ENCODE results near the gene SPAG16. TPM values are rescaled to one million over a fixed set of nuclear protein-coding genes. Genes with fewer than 3 reads are reported as not detected.

SPAG16 gene
- total and polyA plus RNA-seq, 2 donors from 2014 or later: 35.9 to 38.5 TPM

DNA sequence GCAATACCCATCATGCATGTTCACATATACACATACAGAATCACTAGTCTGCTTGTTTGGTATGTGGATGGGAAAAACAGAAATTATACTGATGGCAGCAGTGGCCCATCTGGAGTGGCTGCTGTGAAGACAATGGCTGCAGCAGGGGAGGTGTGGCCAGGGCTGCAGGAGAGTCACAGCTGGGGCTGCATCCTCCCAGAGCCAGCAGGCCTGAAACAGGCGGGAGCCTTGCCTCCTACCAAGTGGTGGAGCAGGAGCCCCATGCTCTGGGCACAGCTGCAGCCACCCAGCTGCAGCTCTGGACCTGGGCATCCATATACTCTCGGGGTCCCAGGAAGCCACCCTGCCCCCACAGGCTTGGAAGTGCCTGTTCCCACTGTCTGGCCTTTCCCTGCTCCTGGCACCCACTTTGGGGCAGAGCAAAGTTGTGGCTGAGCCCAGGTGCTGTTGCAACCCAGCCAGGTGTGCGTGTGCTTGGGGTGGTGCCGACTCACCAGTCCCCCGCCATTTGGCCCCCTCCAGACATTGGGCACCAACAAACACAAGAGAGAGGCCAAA is 136.6 kb downstream of the SPAG16 start:
- no peaks in the 10 kb centered on the region for H3K27me3 ChIP-seq (ENCODE audit: control insufficient read depth, insufficient read depth, low read length)
- H3K4me1 ChIP-seq (ENCODE audit: control insufficient read depth in 2 of 3, insufficient read depth in 2 of 3, low read depth in 1 of 3, low read length in 3 of 3): no peaks in the 10 kb centered on the region
- H3K9me3 ChIP-seq (ENCODE audit: control insufficient read depth in 2 of 3, insufficient read depth in 1 of 3, low read length in 3 of 3): no peaks in the 10 kb centered on the region
- TF ChIP-seq, protein P1, sequence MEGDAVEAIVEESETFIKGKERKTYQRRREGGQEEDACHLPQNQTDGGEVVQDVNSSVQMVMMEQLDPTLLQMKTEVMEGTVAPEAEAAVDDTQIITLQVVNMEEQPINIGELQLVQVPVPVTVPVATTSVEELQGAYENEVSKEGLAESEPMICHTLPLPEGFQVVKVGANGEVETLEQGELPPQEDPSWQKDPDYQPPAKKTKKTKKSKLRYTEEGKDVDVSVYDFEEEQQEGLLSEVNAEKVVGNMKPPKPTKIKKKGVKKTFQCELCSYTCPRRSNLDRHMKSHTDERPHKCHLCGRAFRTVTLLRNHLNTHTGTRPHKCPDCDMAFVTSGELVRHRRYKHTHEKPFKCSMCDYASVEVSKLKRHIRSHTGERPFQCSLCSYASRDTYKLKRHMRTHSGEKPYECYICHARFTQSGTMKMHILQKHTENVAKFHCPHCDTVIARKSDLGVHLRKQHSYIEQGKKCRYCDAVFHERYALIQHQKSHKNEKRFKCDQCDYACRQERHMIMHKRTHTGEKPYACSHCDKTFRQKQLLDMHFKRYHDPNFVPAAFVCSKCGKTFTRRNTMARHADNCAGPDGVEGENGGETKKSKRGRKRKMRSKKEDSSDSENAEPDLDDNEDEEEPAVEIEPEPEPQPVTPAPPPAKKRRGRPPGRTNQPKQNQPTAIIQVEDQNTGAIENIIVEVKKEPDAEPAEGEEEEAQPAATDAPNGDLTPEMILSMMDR (IDR thresholded peaks at IDR 0.05; ENCODE audit: borderline replicate concordance, extremely low read depth, insufficient read depth): no peak
- H3K4me3 ChIP-seq (ENCODE audit: low read length in 3 of 3): no peak overlapping the region
- peak in 1 of 5 donors; percentile 46 for DNase-seq
- no peak overlapping the region for H3K9ac ChIP-seq (ENCODE audit: low read length in 3 of 3)
- H3K36me3 ChIP-seq (ENCODE audit: control insufficient read depth in 2 of 3, insufficient read depth in 3 of 3, low read length in 3 of 3): no peaks in the 10 kb centered on the region
- no peak for FAIRE-seq
- intact Hi-C loops (cut with DNase I): no loop called here
- no peak overlapping the region for H3K27ac ChIP-seq (ENCODE audit: low read depth in 2 of 2, low read length in 2 of 2)

DNA sequence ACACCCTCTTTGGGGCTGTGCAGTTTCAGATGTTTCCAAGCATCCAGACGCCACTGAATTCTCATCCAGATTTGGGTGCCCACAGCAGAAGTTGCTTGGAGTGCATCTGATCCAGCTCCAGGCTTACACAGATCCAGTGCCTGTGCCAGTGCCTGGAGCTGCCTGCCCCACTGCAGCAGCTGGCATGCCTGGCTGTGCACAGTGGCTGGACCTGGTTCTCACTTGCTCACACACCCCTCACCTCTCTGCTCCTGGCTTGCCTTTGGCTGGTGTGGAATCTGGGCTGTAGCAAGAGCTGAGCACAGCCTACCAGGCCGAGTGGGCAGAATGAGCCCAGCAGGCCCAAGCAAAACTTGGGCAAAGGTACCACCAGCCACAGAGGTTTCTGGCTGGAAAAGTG is 137.9 kb downstream of the SPAG16 start:
- no peak for FAIRE-seq
- Histone ChIP-seq H3K9me3 (ENCODE audit: control insufficient read depth in 2 of 3, insufficient read depth in 1 of 3, low read length in 3 of 3) (no peaks in the 10 kb centered on the region), H3K9ac (ENCODE audit: low read length in 3 of 3) (no peak overlapping the region), H3K27me3 (ENCODE audit: control insufficient read depth, insufficient read depth, low read length) (no peaks in the 10 kb centered on the region), H3K27ac (ENCODE audit: low read depth in 2 of 2, low read length in 2 of 2) (no peak overlapping the region), H3K4me3 (ENCODE audit: low read length in 3 of 3) (no peak overlapping the region), H3K36me3 (ENCODE audit: control insufficient read depth in 2 of 3, insufficient read depth in 3 of 3, low read length in 3 of 3) (no peaks in the 10 kb centered on the region), H3K4me1 (ENCODE audit: control insufficient read depth in 2 of 3, insufficient read depth in 2 of 3, low read depth in 1 of 3, low read length in 3 of 3) (no peaks in the 10 kb centered on the region)
- peak in 1 of 5 donors; percentile 51 for DNase-seq
- intact Hi-C loops (cut with DNase I): no loop called here
- TF ChIP-seq, protein P1 (IDR thresholded peaks at IDR 0.05; ENCODE audit: borderline replicate concordance, extremely low read depth, insufficient read depth): no peak

DNA sequence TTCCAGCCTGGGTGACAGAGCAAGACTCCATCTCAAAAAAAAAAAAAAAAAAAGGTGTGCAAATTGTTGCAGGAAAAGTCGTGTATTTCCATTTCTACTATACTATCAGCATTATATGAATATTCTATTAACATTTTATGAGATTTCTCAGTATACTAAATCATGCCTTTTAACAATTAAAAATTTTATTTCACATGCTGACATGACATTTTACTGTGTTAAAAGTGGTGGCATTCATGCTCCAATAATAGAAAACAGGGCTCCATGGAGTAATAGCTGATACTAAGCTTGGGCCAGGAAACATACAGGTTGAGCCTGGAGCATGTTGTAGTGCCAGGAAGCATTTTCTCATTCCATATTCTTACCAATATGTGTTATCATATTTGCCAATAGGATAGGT is 141.4 kb downstream of the SPAG16 start:
- Histone ChIP-seq H3K27me3 (ENCODE audit: control insufficient read depth, insufficient read depth, low read length) (no peaks in the 10 kb centered on the region), H3K4me3 (ENCODE audit: low read length in 3 of 3) (no peak overlapping the region), H3K9ac (ENCODE audit: low read length in 3 of 3) (no peak overlapping the region), H3K4me1 (ENCODE audit: control insufficient read depth in 2 of 3, insufficient read depth in 2 of 3, low read depth in 1 of 3, low read length in 3 of 3) (no peaks in the 10 kb centered on the region), H3K36me3 (ENCODE audit: control insufficient read depth in 2 of 3, insufficient read depth in 3 of 3, low read length in 3 of 3) (no peaks in the 10 kb centered on the region), H3K27ac (ENCODE audit: low read depth in 2 of 2, low read length in 2 of 2) (no peak overlapping the region), H3K9me3 (ENCODE audit: control insufficient read depth in 2 of 3, insufficient read depth in 1 of 3, low read length in 3 of 3) (no peaks in the 10 kb centered on the region)
- FAIRE-seq (no peak), DNase-seq (no peak)
- intact Hi-C loops (cut with DNase I): no loop called here
- TF ChIP-seq, protein P1 (IDR thresholded peaks at IDR 0.05; ENCODE audit: borderline replicate concordance, extremely low read depth, insufficient read depth): no peak

DNA sequence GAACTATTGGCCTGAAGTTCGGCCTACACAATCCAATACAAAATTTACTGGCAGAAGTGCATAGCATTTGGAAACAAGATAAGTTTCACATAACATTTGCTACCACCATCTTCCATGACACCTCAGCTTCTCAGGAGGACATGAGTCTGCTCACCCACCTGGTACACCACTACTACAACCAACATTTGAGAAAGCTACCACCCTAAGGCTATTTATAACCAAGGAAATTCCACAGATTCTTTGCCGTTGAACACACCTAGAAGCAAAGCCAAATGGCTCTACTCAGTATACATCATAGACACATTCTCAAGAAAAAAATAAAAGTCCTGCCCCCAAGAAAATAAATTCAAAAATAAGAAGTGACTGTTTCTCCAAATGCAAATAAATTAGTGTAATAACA is 145.3 kb downstream of the SPAG16 start:
- H3K27me3 ChIP-seq (ENCODE audit: control insufficient read depth, insufficient read depth, low read length): no peaks in the 10 kb centered on the region
- H3K36me3 ChIP-seq (ENCODE audit: control insufficient read depth in 2 of 3, insufficient read depth in 3 of 3, low read length in 3 of 3): no peaks in the 10 kb centered on the region
- DNase-seq: no peak
- intact Hi-C loops (cut with DNase I): no loop called here
- no peak for FAIRE-seq
- H3K4me1 ChIP-seq (ENCODE audit: control insufficient read depth in 2 of 3, insufficient read depth in 2 of 3, low read depth in 1 of 3, low read length in 3 of 3): no peaks in the 10 kb centered on the region
- H3K27ac ChIP-seq (ENCODE audit: low read depth in 2 of 2, low read length in 2 of 2): no peak overlapping the region
- H3K9ac ChIP-seq (ENCODE audit: low read length in 3 of 3): no peak overlapping the region
- H3K9me3 ChIP-seq (ENCODE audit: control insufficient read depth in 2 of 3, insufficient read depth in 1 of 3, low read length in 3 of 3): no peaks in the 10 kb centered on the region
- TF ChIP-seq, protein P1 (IDR thresholded peaks at IDR 0.05; ENCODE audit: borderline replicate concordance, extremely low read depth, insufficient read depth): no peak
- no peak overlapping the region for H3K4me3 ChIP-seq (ENCODE audit: low read length in 3 of 3)

All from kidney (tissue), 14 donors.